Endothelial cell of hepatic sinusoid (primary cell): Measurements from ENCODE around the gene MYBPC3.
"Not testable (repeated sequence)": the region's sequence is repeated elsewhere in the genome, so short reads cannot be mapped to it uniquely, and the experiment has no call there.

ENCODE experiments used
- in situ Hi-C: cut with HindIII; loops from 2 replicates; pipeline ENCODE4 v1.10.0; 2017; ENCODE audit warnings: low sequenced_read_pairs

Gene MYBPC3

GRCh38 chr11:47327025-47327424 lies 25.5 kb downstream of the MYBPC3 start:
- in situ Hi-C loops: no loop called here

- in situ Hi-C loops: no loop called here
Measured at GRCh38 chr11:47326198-47326597, 26.3 kb downstream of the MYBPC3 start.

- in situ Hi-C loops: no loop called here
Measured at GRCh38 chr11:47325271-47326041, 27.0 kb downstream of the MYBPC3 start.

DNA sequence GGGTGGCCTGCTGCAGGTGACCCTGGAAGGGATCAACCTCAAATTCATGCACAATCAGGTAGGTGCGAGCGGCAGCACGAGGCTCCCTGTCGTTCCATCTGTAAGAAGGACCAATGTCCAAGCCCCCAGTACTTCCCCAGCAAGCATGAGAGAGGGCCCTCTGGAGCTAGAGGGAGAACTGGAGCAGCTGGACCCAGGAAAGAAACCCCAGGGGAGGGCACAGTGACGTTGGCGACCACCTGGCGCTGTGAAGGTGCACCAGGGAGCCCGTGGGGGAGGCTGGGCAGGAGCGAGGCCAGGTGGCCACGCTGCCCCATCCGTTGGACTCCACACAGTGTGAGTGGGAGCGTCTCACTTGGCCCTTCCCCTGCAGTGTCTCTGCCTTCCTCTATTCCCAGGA lies 28.0 kb downstream of the MYBPC3 start:
- in situ Hi-C loops: no loop called here

- in situ Hi-C loops: no loop called here
Measured at GRCh38 chr11:47318166-47318565, 34.3 kb downstream of the MYBPC3 start.

GRCh38 chr11:47317064-47317828 lies 35.3 kb downstream of the MYBPC3 start:
- in situ Hi-C loops: no loop called here

DNA sequence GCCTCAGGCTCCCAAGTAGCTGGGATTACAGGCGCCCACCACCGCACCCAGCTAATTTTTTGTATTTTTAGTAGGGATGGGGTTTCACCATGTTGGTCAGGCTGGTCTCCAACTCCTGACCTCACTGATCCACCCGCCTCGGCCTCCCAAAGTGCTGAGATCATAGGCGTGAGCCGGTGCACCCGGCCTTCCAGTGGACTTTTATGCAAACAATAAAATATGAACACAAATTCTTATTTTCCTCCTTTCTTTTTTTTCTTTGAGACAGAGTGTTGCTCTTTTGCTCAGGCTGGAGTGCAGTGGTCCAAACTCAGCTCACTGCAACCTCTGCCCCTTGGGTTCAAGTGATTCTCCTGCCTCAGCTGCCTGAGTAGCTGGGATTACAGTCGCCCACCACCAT lies 36.0 kb downstream of the MYBPC3 start:
- in situ Hi-C loops: not testable (repeated sequence)

DNA sequence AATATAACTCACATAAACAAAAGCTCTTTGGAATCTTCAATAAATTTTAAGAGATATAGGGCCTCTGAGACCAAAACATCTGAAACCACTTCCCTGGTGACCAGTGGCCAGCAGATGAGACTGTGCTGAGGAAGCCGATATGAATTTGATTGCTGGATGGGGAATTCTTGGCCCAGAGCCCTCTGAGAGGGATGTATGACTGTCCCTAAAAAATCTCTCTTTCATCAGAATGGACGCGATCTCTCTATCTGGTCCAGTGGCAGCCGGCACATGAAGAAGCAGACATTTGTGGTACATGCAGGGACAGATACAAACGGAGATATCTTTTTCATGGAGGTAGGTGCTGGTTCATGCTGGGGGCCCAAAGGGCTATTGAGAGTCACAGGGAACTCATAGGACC lies 37.5 kb downstream of the MYBPC3 start:
- in situ Hi-C loops: no loop called here

GRCh38 chr11:47308050-47308823 lies 44.3 kb downstream of the MYBPC3 start:
- in situ Hi-C loops: no loop called here

DNA sequence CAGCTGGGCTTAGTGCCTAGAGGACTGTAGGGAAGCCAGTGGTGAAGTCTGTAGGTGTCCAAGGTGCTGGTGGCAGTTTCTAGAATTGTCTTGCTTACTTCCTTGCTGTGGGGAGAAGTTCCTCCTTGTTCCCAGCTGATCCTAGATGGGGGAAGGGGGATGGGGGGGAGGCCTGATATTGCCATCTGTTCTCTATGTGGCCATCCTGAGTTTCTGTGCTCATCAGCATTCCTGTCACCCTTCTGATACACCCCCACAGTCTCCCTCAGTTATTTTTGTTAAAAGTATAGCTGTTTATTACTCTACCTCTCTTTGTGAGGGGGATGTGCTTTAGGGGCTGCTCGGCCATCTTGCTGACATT lies 46.0 kb downstream of the MYBPC3 start:
- in situ Hi-C loops: no loop called here

DNA sequence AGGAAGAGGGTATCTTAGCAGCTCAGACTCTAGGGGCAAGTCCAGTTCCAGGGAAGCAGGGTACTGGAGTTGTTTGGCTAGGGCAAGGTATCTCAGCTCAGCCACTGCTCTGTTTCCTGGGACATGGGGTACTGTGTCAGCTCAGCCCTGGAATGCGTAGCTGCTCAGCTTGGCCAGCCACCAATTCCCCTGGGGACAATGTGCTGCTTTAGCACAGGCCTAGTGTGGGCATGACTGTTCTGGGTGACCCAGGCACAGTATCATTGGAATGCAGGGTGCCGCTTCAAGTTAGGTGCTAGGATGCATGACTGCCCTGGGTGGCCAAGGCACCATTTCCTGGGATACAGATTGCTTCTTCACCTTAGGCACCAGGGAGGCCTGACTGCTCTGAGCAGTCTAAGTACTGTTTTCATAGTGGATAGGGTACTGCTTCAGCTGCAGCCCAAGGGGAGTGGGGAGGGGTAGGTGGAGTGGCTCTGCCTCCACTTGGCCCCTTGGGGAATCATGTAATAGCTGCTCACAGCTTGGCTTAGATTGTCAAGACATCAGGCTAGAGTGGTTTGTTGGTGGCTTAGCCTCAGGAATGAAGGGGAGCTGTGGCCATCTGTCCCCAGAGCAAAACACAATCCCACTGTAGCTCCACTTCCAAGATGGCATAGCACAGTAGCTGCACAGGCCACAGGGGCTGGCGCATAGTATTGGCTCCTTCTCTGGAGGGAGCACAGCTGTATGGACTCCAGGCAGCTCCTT lies 46.6 kb downstream of the MYBPC3 start:
- in situ Hi-C loops: no loop called here

DNA sequence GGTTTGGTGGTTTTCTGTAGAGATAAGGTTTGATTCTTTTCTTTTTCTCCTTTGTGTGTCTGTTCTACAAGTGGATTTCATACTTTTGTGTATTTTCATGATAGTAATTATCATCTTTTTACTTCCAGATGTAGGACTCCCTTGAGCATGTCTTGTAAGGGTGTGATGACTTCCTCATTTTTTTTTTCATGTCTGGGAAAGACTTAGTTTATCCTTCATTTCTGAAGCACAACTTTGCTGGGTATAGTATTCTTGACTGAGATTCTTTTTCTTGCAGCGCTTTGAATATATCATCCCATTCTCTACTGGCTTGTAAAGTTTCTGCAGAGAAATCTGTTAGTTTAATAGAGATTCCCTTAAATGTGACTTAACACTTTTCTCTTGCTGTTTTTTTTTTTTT lies 49.6 kb downstream of the MYBPC3 start:
- in situ Hi-C loops: no loop called here

DNA sequence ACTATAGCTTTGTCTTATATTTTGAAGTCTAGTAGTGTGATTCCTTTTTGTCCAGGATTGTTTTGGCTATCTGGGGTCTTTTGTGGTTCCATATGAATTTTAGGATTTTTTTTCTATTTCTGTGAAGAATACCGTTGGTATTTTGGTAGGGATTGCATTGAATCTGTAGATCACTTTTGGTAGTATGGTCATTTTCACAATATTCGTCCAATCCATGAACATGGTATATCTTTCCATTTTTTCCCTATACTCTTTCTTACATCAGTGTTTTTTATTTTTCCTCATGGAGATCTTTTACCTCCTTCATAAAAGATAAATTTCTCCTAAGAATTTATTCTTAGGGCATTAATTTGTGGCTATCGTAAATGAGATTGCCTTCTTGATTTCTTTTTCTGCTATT lies 53.4 kb downstream of the MYBPC3 start:
- in situ Hi-C loops: loop anchor here (10.0 kb wide), 1 partner anchor 96 kb away; no protein-coding TSS in a partner anchor

DNA sequence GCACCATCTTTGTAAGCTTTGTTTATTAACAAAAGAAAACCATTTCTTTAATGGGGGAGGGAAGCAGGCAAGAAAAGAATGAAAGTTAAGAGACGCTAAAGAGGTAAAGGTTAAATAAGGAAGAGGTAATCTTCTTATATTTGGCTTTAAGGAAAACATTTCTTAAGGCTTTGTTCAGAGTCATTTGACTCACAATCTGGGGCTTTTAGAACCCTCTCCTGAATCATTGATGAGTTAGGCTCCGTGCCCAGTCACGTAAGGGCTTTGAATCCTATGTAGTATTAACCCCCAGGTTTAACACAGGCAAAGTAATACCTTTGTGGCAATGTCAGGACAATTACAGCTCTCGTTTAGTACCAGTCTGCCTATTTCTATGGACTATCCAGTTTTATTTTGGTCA lies 56.5 kb downstream of the MYBPC3 start:
- in situ Hi-C loops: loop anchor here (10.0 kb wide), 1 partner anchor 99 kb away; no protein-coding TSS in a partner anchor

DNA sequence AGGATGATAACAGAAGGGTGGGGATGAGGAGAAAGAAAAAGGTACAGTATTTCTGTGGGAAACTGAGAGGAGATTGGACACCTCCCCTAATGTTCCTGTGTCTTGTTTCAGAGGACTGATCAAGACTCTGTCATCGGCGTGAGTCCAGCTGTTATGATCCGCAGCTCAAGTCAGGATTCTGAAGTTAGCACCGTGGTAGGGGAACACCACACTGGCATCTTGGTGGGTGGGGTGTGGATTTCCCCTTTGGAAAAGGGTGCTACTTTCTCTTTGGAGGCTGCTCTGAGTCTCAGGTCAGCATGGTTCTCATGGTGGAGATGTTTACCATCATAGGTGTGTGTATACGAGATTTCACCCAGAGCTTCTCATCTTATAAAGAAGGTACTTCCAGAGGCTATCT lies 57.1 kb downstream of the MYBPC3 start:
- in situ Hi-C loops: loop anchor here (10.0 kb wide), 1 partner anchor 99 kb away; no protein-coding TSS in a partner anchor

DNA sequence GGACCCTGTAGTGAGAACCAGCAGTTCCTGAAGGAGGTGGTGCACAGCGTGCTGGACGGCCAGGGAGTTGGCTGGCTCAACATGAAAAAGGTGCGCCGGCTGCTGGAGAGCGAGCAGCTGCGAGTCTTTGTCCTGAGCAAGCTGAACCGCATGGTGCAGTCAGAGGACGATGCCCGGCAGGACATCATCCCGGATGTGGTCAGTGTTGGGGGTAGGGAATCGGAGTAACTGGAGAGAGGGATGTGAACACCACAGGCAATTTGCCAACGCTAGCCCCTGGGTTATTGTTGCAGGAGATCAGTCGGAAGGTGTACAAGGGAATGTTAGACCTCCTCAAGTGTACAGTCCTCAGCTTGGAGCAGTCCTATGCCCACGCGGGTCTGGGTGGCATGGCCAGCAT lies 62.6 kb downstream of the MYBPC3 start:
- in situ Hi-C loops: loop anchor here (10.0 kb wide), 1 partner anchor 105 kb away; no protein-coding TSS in a partner anchor

- in situ Hi-C loops: no loop called here
Measured at GRCh38 chr11:47288066-47288465, 64.4 kb downstream of the MYBPC3 start.

DNA sequence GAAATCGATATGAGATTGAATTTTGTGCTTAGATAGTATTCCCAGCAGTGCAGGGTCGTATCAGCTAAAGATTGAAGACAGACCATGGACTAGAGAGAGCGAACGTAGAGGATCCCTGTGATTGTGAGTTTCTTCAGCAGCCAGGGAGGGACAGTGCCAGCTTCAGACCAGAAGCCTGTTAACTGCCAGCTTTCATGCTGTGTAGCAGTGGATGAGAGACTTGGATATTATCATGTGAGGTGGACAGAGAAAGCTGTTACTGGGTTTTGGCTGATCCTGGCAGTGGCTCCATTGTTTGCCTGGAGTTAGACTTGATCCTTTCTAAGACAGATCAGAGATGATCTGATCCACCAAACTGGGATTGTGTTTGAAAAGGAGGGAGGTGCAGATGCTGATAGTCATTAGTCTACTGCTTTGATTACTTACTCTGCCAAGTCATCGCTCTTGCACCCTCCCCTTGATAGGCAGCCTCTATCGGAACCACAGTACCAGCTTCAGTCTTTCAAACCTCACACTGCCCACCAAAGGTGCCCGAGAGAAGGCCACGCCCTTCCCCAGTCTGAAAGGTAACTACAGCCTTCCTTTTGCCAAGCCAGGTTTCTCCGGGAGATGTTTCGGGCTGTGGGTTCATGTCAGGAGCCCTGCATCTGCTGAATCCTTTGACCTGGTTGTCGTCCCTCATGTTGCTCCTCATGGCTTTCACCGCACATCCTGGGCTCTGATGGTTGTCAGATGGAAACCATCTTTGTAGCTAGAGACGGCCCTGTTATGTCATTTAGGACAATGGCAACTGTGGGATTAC lies 66.3 kb downstream of the MYBPC3 start:
- in situ Hi-C loops: no loop called here

- in situ Hi-C loops: no loop called here
Measured at GRCh38 chr11:47284151-47284550, 68.4 kb downstream of the MYBPC3 start.

DNA sequence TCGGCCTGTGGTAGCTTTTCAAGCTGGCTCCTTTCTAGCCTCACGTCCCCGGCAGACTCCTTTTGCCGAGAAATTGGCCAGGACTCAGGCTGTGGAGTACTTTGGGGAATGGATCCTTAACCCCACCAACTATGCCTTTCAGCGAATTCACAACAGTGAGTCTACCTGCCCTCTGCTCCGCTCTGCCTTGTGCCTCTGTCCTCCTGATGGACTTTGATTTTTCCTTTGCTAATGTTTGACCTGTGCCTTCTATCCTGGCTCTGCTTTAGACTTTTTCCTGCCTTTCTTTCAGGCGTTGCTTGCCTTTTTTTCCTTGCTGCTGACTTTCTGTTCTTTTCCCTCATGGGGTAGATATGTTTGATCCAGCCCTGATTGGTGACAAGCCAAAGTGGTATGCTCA lies 70.0 kb downstream of the MYBPC3 start:
- in situ Hi-C loops: no loop called here
